Activated naive CD8-positive, alpha-beta T cell treated with anti-CD3 and anti-CD28 coated beads for 36 hours (primary cell): ENCODE data around the gene POPDC3. TPM values are rescaled to one million over a fixed set of nuclear protein-coding genes. Genes with fewer than 3 reads are reported as not detected.
"Not testable (repeated sequence)": the region's sequence is repeated elsewhere in the genome, so short reads cannot be mapped to it uniquely, and the experiment has no call there.

Source experiments
- DNase-seq: peaks from one replicate; pipeline ENCODE4 v3.0.0; 2021
- H3K27ac Mint-ChIP-seq: one replicate; pipeline ENCODE4 v1.8.0; 2022; ENCODE audit warnings: mild to moderate bottlenecking, moderate library complexity, mixed read lengths
- H3K27me3 Mint-ChIP-seq: one replicate; pipeline ENCODE4 v1.8.0; 2022; ENCODE audit warnings: mild to moderate bottlenecking, mixed read lengths
- H3K36me3 Mint-ChIP-seq: one replicate; pipeline ENCODE4 v1.8.0; 2021; ENCODE audit warnings: mild to moderate bottlenecking, mixed read lengths
- H3K4me1 Mint-ChIP-seq: one replicate; pipeline ENCODE4 v1.8.0; 2021; ENCODE audit warnings: mixed read lengths
- H3K4me3 Mint-ChIP-seq: one replicate; pipeline ENCODE4 v1.8.0; 2022; ENCODE audit warnings: mild to moderate bottlenecking, moderate library complexity, mixed read lengths
- H3K9me3 Mint-ChIP-seq: one replicate; pipeline ENCODE4 v1.8.0; 2022; ENCODE audit warnings: mixed read lengths
- total RNA-seq, 2 experiments: library from RNA; stranded (reverse); gene quantifications; one replicate each; pipeline ENCODE4 v1.2.3, GENCODE V29; 2021

The POPDC3 gene
- not detected for total RNA-seq

DNA sequence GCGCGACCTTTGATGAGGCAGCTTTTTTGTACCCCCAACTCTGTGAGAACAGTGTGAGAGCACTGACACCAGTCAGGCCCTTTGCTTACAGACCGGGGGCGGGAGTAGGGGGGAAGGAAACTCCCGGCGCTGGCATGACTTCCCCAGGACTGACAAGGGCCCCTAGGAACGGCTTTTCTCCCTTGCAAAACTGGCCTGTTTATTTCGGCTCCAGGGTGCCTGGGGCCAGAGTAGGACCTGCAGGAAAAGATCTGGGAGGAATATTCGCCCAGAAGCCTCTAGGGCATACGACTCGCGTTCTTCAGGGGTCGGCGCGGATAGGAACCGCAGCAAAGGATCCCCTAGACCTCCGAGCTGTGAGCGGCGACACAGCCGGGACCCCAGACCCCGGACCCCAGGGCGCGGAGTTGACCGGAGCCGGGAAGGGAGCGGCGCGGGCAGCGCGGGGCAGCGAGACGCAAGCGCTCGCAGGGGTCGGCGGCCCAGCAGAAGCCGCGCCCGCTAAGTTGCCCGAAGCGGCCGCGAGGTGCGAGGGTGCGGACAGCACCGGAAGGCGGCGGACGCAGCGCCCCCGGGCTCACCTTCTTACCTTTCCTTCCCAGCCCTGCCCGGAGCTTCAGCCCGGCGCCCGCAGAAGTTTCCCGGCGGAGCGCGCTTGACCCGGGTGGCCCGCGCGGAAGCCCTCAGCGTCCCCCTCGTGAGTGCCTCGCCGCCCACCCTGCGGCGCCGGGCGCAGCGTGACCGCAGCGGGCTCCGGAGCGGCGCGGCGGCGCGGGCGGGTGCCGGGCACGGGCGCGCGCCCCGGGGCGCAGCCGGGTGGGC is at the start of gene POPDC3:
POPDC3 (minus strand) TSS at position 771 of the 822 bp plus-strand sequence. CDS start 18,105 bp downstream, outside the sequence.
- Mint-ChIP-seq H3K4me1 (peaks cover 7% of the 10 kb centered on the region), H3K9me3 (no peaks in the 10 kb centered on the region), H3K27me3 (peaks cover 72% of the 10 kb centered on the region), H3K27ac (no peak within 1 kb of the TSS), H3K36me3 (no peaks in the 10 kb centered on the region), H3K4me3 (peak within 1 kb of the TSS; percentile 65)
- DNase-seq, result peak; percentile 19

GRCh38 chr6:105227295-105227767 is 47.5 kb upstream of the POPDC3 start:
- no peak for DNase-seq
- Mint-ChIP-seq H3K36me3 (no peaks in the 10 kb centered on the region), H3K4me1 (no peaks in the 10 kb centered on the region), H3K27ac (no peak overlapping the region), H3K27me3 (peaks cover 24% of the 10 kb centered on the region), H3K4me3 (no peak overlapping the region), H3K9me3 (no peaks in the 10 kb centered on the region)

DNA sequence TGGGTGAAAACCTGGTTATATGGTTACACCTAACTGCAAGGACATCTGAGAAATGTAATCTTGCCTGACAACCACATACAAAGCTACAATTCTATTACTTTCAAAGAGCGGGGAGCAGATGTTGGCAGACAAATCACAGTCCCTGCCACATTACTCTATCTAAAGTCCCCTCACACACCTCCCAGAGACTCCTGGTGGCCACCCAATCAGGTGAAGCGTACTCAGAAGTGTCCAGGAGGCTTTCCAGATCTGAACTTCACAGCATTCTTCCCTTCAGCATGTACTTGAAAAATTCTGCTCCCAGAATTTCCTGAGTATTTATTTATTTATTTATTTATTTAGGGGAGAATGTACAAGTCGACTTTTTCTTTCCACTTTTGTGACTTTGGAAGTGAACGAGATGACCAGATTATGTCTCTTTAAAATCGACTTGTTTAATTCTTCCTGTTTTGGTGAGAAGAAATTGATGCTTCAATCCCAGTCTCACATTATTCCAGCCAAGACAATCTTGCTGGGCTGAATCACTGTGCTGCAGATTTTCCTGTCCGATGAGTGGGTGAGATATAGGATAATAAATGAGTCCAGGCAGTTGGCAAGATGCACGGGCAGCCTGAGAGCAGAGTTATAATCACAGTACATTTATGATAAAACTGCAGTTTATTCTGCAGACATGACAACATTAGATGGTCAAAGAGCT is 46.9 kb upstream of the POPDC3 start:
- no peaks in the 10 kb centered on the region for H3K4me1 Mint-ChIP-seq
- H3K4me3 Mint-ChIP-seq, result no peak overlapping the region
- peaks cover 22% of the 10 kb centered on the region for H3K27me3 Mint-ChIP-seq
- no peaks in the 10 kb centered on the region for H3K36me3 Mint-ChIP-seq
- no peak overlapping the region for H3K27ac Mint-ChIP-seq
- DNase-seq, result no peak
- no peaks in the 10 kb centered on the region for H3K9me3 Mint-ChIP-seq

GRCh38 chr6:105223242-105223641 is 43.4 kb upstream of the POPDC3 start:
- H3K27ac Mint-ChIP-seq, result no peak overlapping the region
- no peak overlapping the region for H3K4me3 Mint-ChIP-seq
- no peaks in the 10 kb centered on the region for H3K4me1 Mint-ChIP-seq
- peaks cover 14% of the 10 kb centered on the region for H3K27me3 Mint-ChIP-seq
- H3K9me3 Mint-ChIP-seq, result no peaks in the 10 kb centered on the region
- DNase-seq, result no peak
- H3K36me3 Mint-ChIP-seq, result no peaks in the 10 kb centered on the region

- not testable (repeated sequence) for H3K4me3 Mint-ChIP-seq, H3K4me1 Mint-ChIP-seq, DNase-seq, H3K9me3 Mint-ChIP-seq, H3K36me3 Mint-ChIP-seq, H3K27ac Mint-ChIP-seq
- peaks cover 14% of the 10 kb centered on the region for H3K27me3 Mint-ChIP-seq
Measured at GRCh38 chr6:105221219-105221618, 41.4 kb upstream of the POPDC3 start.

GRCh38 chr6:105220186-105220585 is 40.4 kb upstream of the POPDC3 start:
- Mint-ChIP-seq H3K9me3 (no peaks in the 10 kb centered on the region), H3K4me1 (no peaks in the 10 kb centered on the region), H3K36me3 (no peaks in the 10 kb centered on the region), H3K27me3 (peaks cover 14% of the 10 kb centered on the region), H3K27ac (no peak overlapping the region), H3K4me3 (no peak overlapping the region)
- DNase-seq, result no peak

DNA sequence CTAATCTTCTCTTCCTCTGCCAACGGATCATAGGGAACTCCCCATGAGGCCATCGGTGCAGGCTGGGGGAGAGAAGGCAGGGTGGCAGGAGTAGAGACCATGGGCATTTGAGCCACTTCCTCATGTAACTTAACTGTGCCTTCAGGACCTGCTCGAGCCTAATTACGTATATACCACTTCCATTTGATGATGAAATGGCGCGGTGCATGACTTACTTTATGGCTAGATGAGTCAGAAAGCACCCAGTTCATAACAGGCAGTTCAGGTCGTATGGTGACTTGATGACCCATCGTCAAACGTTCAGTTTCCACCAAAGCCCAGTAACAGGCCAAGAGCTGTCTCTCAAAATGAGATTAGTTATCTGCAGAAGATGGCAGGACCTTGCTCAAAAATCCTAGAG is 39.4 kb upstream of the POPDC3 start:
- H3K36me3 Mint-ChIP-seq, result not testable (repeated sequence)

DNA sequence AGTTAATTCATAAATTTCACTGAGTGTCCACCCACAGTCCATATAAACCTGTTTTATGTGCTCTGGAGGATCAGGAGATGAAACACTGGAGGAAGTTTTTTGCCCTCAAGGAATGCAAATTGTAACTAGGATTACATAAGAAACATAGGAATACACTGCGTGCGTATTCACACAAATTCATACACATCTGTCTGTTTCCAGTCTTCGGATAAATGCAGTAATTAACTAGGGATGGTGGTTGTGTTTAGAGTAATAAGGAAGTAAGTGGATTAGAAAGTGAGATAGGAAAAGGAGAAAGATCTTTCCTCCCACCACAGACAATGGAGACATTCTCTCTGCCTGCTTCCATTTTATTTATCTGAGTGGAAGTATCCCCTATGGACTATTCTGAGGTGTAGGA is 35.7 kb upstream of the POPDC3 start:
- H3K27ac Mint-ChIP-seq, result no peak overlapping the region
- no peak for DNase-seq
- H3K27me3 Mint-ChIP-seq, result peaks cover 7% of the 10 kb centered on the region
- H3K4me3 Mint-ChIP-seq, result no peak overlapping the region
- peaks cover 4% of the 10 kb centered on the region for H3K4me1 Mint-ChIP-seq
- no peaks in the 10 kb centered on the region for H3K9me3 Mint-ChIP-seq
- H3K36me3 Mint-ChIP-seq, result no peaks in the 10 kb centered on the region

More for the DNA sequence above, 39.4 kb upstream of the POPDC3 start:
- H3K27ac Mint-ChIP-seq, H3K9me3 Mint-ChIP-seq, H3K4me3 Mint-ChIP-seq, H3K4me1 Mint-ChIP-seq, DNase-seq: not testable (repeated sequence)
- H3K27me3 Mint-ChIP-seq, result peaks cover 11% of the 10 kb centered on the region

DNA sequence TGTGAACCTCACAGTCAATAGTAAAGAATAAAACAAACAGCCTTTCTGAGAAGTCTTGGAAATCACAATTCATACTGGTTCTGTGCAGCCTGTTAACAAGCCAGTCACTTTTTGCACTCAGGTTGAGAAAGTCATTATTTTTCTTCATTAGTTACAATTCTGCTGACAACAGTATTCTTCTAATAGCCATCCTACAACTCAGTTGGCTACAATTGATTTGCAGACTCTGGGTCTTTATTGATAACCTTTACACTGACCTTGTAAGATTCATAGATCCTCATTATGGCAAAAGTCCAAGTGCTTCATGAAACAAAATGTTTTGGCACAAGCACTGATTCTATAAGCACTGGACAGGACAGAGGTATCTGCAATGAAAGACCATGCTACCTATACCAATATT is 34.9 kb upstream of the POPDC3 start:
- Mint-ChIP-seq H3K4me1 (peaks cover 4% of the 10 kb centered on the region), H3K36me3 (no peaks in the 10 kb centered on the region), H3K4me3 (no peak overlapping the region), H3K9me3 (no peaks in the 10 kb centered on the region), H3K27ac (no peak overlapping the region), H3K27me3 (peaks cover 7% of the 10 kb centered on the region)
- no peak for DNase-seq

DNA sequence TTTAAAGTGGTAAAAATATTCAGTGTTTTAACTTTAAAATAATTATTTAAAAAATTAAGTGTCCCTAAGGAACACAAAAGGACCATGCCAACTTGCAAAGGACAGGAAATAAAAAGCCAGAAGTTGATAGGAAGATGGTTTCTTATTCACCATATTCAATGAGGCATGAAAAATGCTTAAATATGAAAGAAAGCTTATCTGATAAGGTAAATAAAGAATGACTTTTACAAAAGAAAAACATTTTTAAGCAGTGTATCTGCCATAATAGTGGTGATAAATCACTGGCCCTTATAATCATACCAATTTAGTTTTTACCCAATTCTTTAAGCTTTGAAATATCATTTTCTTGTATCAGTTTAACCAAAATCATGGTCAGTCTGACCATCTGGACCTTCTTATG is 33.5 kb upstream of the POPDC3 start:
- H3K4me3 Mint-ChIP-seq, result no peak overlapping the region
- H3K4me1 Mint-ChIP-seq, result peaks cover 4% of the 10 kb centered on the region
- no peak overlapping the region for H3K27ac Mint-ChIP-seq
- no peak for DNase-seq
- no peaks in the 10 kb centered on the region for H3K36me3 Mint-ChIP-seq
- no peaks in the 10 kb centered on the region for H3K9me3 Mint-ChIP-seq
- peaks cover 13% of the 10 kb centered on the region for H3K27me3 Mint-ChIP-seq

- H3K4me3 Mint-ChIP-seq, result no peak overlapping the region
- H3K4me1 Mint-ChIP-seq, result peaks cover 4% of the 10 kb centered on the region
- H3K27me3 Mint-ChIP-seq, result peaks cover 13% of the 10 kb centered on the region
- H3K9me3 Mint-ChIP-seq, result no peaks in the 10 kb centered on the region
- H3K36me3 Mint-ChIP-seq, result no peaks in the 10 kb centered on the region
- no peak for DNase-seq
- H3K27ac Mint-ChIP-seq, result no peak overlapping the region
Measured at GRCh38 chr6:105212587-105212986, 32.8 kb upstream of the POPDC3 start.

- Mint-ChIP-seq H3K4me3 (no peak overlapping the region), H3K4me1 (peaks cover 4% of the 10 kb centered on the region), H3K9me3 (no peaks in the 10 kb centered on the region)
Measured at GRCh38 chr6:105211831-105212230, 32.0 kb upstream of the POPDC3 start.

DNA sequence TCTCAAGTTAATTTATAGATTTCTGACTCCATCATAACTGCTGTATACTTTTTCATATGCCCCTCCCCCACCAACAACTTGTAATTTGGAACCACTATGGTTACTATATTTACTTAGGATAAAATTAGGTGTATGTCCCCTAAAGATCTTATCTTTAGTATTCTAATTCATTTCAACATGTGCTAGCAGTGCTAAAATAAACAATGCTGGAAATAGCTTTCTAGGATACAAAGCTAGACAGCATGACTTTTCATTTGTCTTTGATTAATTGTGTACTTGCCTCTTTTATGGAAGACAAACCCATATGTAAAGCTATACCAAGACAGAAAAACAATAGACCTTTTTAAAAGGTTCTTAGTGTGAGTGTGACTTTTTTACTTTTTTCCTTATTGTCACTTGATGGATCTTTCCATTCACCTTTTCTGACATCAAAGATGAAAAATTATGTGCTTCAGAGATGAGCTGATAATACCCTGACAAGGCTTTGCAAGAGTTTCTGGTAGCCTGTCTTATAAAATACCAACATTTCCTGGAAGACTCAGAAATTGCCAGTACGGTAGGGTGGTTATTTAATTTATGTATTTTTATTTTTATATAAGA is 31.2 kb upstream of the POPDC3 start:
- peaks cover 13% of the 10 kb centered on the region for H3K27me3 Mint-ChIP-seq
- DNase-seq, result no peak
- no peak overlapping the region for H3K4me3 Mint-ChIP-seq
- H3K36me3 Mint-ChIP-seq, result no peaks in the 10 kb centered on the region
- no peaks in the 10 kb centered on the region for H3K9me3 Mint-ChIP-seq
- H3K27ac Mint-ChIP-seq, result no peak overlapping the region
- peaks cover 4% of the 10 kb centered on the region for H3K4me1 Mint-ChIP-seq

More at GRCh38 chr6:105211831-105212230, 32.0 kb upstream of the POPDC3 start:
- Mint-ChIP-seq H3K36me3 (no peaks in the 10 kb centered on the region), H3K27me3 (peaks cover 13% of the 10 kb centered on the region), H3K27ac (no peak overlapping the region)
- no peak for DNase-seq

- Mint-ChIP-seq H3K27me3 (peaks cover 19% of the 10 kb centered on the region), H3K4me3 (no peak overlapping the region)
Measured at GRCh38 chr6:105209950-105210706, 30.3 kb upstream of the POPDC3 start.

More at GRCh38 chr6:105209950-105210706, 30.3 kb upstream of the POPDC3 start:
- H3K9me3 Mint-ChIP-seq, result no peaks in the 10 kb centered on the region
- no peak overlapping the region for H3K27ac Mint-ChIP-seq
- H3K4me1 Mint-ChIP-seq, result peaks cover 4% of the 10 kb centered on the region
- H3K36me3 Mint-ChIP-seq, result no peaks in the 10 kb centered on the region
- DNase-seq, result no peak
